H9 (cell line): ENCODE measurements around the gene ACTL9. TPM values are rescaled to one million over a fixed set of nuclear protein-coding genes. Genes with fewer than 3 reads are reported as not detected.

Experiments
- DNase-seq: peaks from one replicate; pipeline ENCODE4 v3.0.0-alpha.2; 2017
- H2AFZ ChIP-seq: one replicate; pipeline ENCODE4 v1.6.1; 2013; ENCODE audit warnings: mild to moderate bottlenecking, low read length, control low read depth, moderate library complexity
- H2AK5ac ChIP-seq: 2 replicates; pipeline ENCODE4 v1.6.1; 2013; ENCODE audit warnings: low read length, control low read depth, mixed read lengths; ENCODE audit not compliant: insufficient read length
- H2BK120ac ChIP-seq: one replicate; pipeline ENCODE4 v1.6.1; 2013; ENCODE audit warnings: low read depth, mild to moderate bottlenecking, low read length, control low read depth, inconsistent platforms; ENCODE audit not compliant: poor library complexity, severe bottlenecking
- H2BK12ac ChIP-seq: 2 replicates; pipeline ENCODE4 v1.6.1; 2013; ENCODE audit warnings: low read length, control low read depth, mixed read lengths, low read depth; ENCODE audit not compliant: insufficient read length
- H2BK15ac ChIP-seq: 2 replicates; pipeline ENCODE4 v1.6.1; 2013; ENCODE audit warnings: low read depth, low read length, control low read depth
- H2BK20ac ChIP-seq: one replicate; pipeline ENCODE4 v1.6.1; 2013; ENCODE audit warnings: low read depth, mild to moderate bottlenecking, low read length, control low read depth, inconsistent platforms; ENCODE audit not compliant: poor library complexity, severe bottlenecking
- H2BK5ac ChIP-seq: 2 replicates; pipeline ENCODE4 v1.6.1; 2013; ENCODE audit warnings: low read length, control low read depth, mixed read lengths; ENCODE audit not compliant: insufficient read length
- H3K14ac ChIP-seq: 2 replicates; pipeline ENCODE4 v1.6.1; 2013; ENCODE audit warnings: low read length, control low read depth; ENCODE audit not compliant: insufficient read depth
- H3K18ac ChIP-seq: 2 replicates; pipeline ENCODE4 v1.6.1; 2013; ENCODE audit warnings: low read depth, mild to moderate bottlenecking, mixed read lengths, low read length, control low read depth; ENCODE audit not compliant: insufficient read length
- H3K23ac ChIP-seq: 2 replicates; pipeline ENCODE4 v1.6.1; 2013; ENCODE audit warnings: low read length, control low read depth, mixed read lengths, low read depth; ENCODE audit not compliant: insufficient read length
- H3K23me2 ChIP-seq: 2 replicates; pipeline ENCODE4 v1.6.1; 2013; ENCODE audit warnings: low read depth, mild to moderate bottlenecking, mixed read lengths, low read length, control low read depth; ENCODE audit not compliant: insufficient read length, poor library complexity, severe bottlenecking
- H3K27ac ChIP-seq: 2 replicates; pipeline ENCODE4 v1.5.1; 2013; ENCODE audit warnings: low read length, control low read depth, mixed read lengths, low read depth; ENCODE audit not compliant: insufficient read length
- H3K27me3 ChIP-seq: 2 replicates; pipeline ENCODE4 v1.6.1; 2013; ENCODE audit warnings: low read length, control low read depth, inconsistent platforms; ENCODE audit not compliant: insufficient read depth
- H3K4ac ChIP-seq: 2 replicates; pipeline ENCODE4 v1.6.1; 2013; ENCODE audit warnings: low read depth, mild to moderate bottlenecking, control low read depth, inconsistent platforms, low read length, moderate library complexity
- H3K4me1 ChIP-seq: 2 replicates; pipeline ENCODE4 v1.6.1; 2013; ENCODE audit warnings: low read length, control low read depth, inconsistent platforms; ENCODE audit not compliant: insufficient read depth
- H3K4me2 ChIP-seq: 2 replicates; pipeline ENCODE4 v1.6.1; 2013; ENCODE audit warnings: low read length, control low read depth, mixed read lengths; ENCODE audit not compliant: insufficient read length, insufficient read depth
- H3K56ac ChIP-seq: 2 replicates; pipeline ENCODE4 v1.6.1; 2013; ENCODE audit warnings: low read depth, mild to moderate bottlenecking, mixed read lengths, low read length, control low read depth; ENCODE audit not compliant: insufficient read length
- H3K79me1 ChIP-seq: 2 replicates; pipeline ENCODE4 v1.6.1; 2013; ENCODE audit warnings: low read depth, mild to moderate bottlenecking, moderate library complexity, low read length, control low read depth, inconsistent platforms; ENCODE audit not compliant: insufficient read depth, poor library complexity, severe bottlenecking
- H3K79me2 ChIP-seq: 2 replicates; pipeline ENCODE4 v1.6.1; 2013; ENCODE audit warnings: low read length, control low read depth, inconsistent platforms; ENCODE audit not compliant: insufficient read depth
- H3K9ac ChIP-seq: 2 replicates; pipeline ENCODE4 v1.6.1; 2013; ENCODE audit warnings: low read length, control low read depth, mixed read lengths; ENCODE audit not compliant: insufficient read length; ENCODE audit errors: extremely low read depth
- H3K9me3 ChIP-seq: one replicate; pipeline ENCODE4 v1.6.1; 2013; ENCODE audit warnings: low read depth, low read length, inconsistent platforms; ENCODE audit not compliant: control insufficient read depth
- H3T11ph ChIP-seq: one replicate; pipeline ENCODE4 v1.6.1; 2013; ENCODE audit warnings: mild to moderate bottlenecking, low read length, control low read depth, inconsistent platforms
- H4K20me1 ChIP-seq: one replicate; pipeline ENCODE4 v1.6.1; 2013; ENCODE audit not compliant: control insufficient read depth, insufficient read length, insufficient read depth
- H4K5ac ChIP-seq: 2 replicates; pipeline ENCODE4 v1.6.1; 2013; ENCODE audit warnings: low read depth, mild to moderate bottlenecking, mixed read lengths, low read length, control low read depth; ENCODE audit not compliant: insufficient read length
- H4K8ac ChIP-seq: replicated peaks from 2 replicates; pipeline ENCODE4 v1.6.1; 2013; ENCODE audit warnings: low read length, control low read depth, mixed read lengths, low read depth; ENCODE audit not compliant: insufficient read length
- H4K91ac ChIP-seq: 2 replicates; pipeline ENCODE4 v1.6.1; 2013; ENCODE audit warnings: low read depth, mild to moderate bottlenecking, moderate library complexity, mixed read lengths, low read length, control low read depth; ENCODE audit not compliant: insufficient read length
- H3K27ac Mint-ChIP-seq, 3 experiments: 2 replicates in 2 of 3; 3 replicates in 1 of 3; pipeline ENCODE4 v1.8.0; 2020 to 2021; ENCODE audit warnings: mixed read lengths in 3 of 3, mild to moderate bottlenecking in 1 of 3, moderate library complexity in 1 of 3
- H3K27me3 Mint-ChIP-seq: 2 replicates; pipeline ENCODE4 v1.8.0; 2021; ENCODE audit warnings: low read depth, mild to moderate bottlenecking, moderate library complexity, mixed read lengths
- H3K36me3 Mint-ChIP-seq, 3 experiments: 2 replicates in 2 of 3; 3 replicates in 1 of 3; pipeline ENCODE4 v1.8.0; 2020 to 2021; ENCODE audit warnings: low read depth in 3 of 3, mixed read lengths in 3 of 3; ENCODE audit not compliant: insufficient read depth in 1 of 3
- H3K4me1 Mint-ChIP-seq, 2 experiments: 2 replicates each; pipeline ENCODE4 v1.8.0; 2020; ENCODE audit warnings: mixed read lengths in 2 of 2
- H3K4me3 Mint-ChIP-seq, 2 experiments: 2 replicates in 1 of 2; 3 replicates in 1 of 2; pipeline ENCODE4 v1.8.0; 2020 to 2021; ENCODE audit warnings: mild to moderate bottlenecking in 2 of 2, mixed read lengths in 2 of 2, moderate library complexity in 1 of 2
- H3K9me3 Mint-ChIP-seq, 2 experiments: 2 replicates in 1 of 2; 3 replicates in 1 of 2; pipeline ENCODE4 v1.8.0; 2020; ENCODE audit warnings: mild to moderate bottlenecking in 2 of 2, mixed read lengths in 2 of 2, moderate library complexity in 1 of 2
- WGBS: extraction: QIAGEN DNeasy Blood & Tissue Kit; methylation state at CpG from one replicate; pipeline ENCODE4 v1.1.7; 2013; ENCODE audit warnings: missing lambda C conversion rate, low lambda C conversion rate, mixed read lengths; ENCODE audit not compliant: insufficient read length; ENCODE audit errors: extremely low coverage; 5-methylcytosine and 5-hydroxymethylcytosine counted together
- total RNA-seq: library from RNA; stranded (reverse); gene quantifications from 2 replicates; pipeline ENCODE4 v1.2.1, GENCODE V29; 2021
- TF ChIP-seq, protein P1 (sequence below): fragments of 200-600 bp; sonication (generic); conservative IDR thresholded peaks from 3 replicates; pipeline ENCODE4 v1.8.0; 2021; ENCODE audit warnings: antibody characterized with exemption, mild to moderate bottlenecking

Gene ACTL9
- total RNA-seq, 1 experiment from 2014 or later = not detected

DNA sequence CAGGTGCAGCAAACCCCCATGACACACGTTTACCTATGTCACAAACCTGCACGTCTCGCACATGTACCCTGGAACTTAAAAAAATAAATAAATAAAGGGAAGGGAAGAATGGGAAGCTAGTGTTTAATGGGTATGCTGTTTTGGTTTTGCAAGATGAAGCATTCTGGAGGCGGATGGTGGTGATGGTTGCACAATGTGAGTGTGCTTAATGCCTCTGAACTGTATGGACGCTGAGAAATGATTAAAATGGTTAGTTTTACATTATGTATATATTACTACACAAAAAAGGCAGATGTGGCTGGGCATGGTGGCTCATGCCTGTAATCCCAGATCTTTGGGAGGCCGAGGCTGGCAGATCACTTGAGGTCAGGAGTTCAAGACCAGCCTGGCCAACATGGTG lies 50.4 kb downstream of the ACTL9 start:
- no peak overlapping the region for H3K56ac ChIP-seq
- H2AK5ac ChIP-seq = no peak overlapping the region
- TF ChIP-seq, protein P1, sequence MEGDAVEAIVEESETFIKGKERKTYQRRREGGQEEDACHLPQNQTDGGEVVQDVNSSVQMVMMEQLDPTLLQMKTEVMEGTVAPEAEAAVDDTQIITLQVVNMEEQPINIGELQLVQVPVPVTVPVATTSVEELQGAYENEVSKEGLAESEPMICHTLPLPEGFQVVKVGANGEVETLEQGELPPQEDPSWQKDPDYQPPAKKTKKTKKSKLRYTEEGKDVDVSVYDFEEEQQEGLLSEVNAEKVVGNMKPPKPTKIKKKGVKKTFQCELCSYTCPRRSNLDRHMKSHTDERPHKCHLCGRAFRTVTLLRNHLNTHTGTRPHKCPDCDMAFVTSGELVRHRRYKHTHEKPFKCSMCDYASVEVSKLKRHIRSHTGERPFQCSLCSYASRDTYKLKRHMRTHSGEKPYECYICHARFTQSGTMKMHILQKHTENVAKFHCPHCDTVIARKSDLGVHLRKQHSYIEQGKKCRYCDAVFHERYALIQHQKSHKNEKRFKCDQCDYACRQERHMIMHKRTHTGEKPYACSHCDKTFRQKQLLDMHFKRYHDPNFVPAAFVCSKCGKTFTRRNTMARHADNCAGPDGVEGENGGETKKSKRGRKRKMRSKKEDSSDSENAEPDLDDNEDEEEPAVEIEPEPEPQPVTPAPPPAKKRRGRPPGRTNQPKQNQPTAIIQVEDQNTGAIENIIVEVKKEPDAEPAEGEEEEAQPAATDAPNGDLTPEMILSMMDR = no peak
- no peak overlapping the region for H3K4me2 ChIP-seq
- no peaks in the 10 kb centered on the region for H3K27me3 ChIP-seq
- no peak for DNase-seq
- Mint-ChIP-seq H3K4me3 (no peak overlapping the region), H3K27me3 (peaks cover 17% of the 10 kb centered on the region), H3K9me3 (no peaks in the 10 kb centered on the region), H3K4me1 (no peaks in the 10 kb centered on the region), H3K36me3 (no peaks in the 10 kb centered on the region), H3K27ac (no peak overlapping the region)
- no peaks in the 10 kb centered on the region for H3K23me2 ChIP-seq
- no CpG with 5 or more reads among the region's 6 CpGs for WGBS
- H3T11ph ChIP-seq = no peak overlapping the region
- H3K18ac ChIP-seq = no peak overlapping the region
- no peak overlapping the region for H4K8ac ChIP-seq
- H2BK15ac ChIP-seq = no peak overlapping the region
- no peaks in the 10 kb centered on the region for H3K9me3 ChIP-seq
- no peak overlapping the region for H2BK5ac ChIP-seq
- no peak overlapping the region for H3K4ac ChIP-seq
- no peaks in the 10 kb centered on the region for H3K79me1 ChIP-seq
- no peak overlapping the region for H3K14ac ChIP-seq
- H3K9ac ChIP-seq = no peak overlapping the region
- H3K23ac ChIP-seq = no peak overlapping the region
- no peak overlapping the region for H2BK120ac ChIP-seq
- H2BK20ac ChIP-seq = no peak overlapping the region
- no peak overlapping the region for H4K91ac ChIP-seq
- no peak overlapping the region for H2AFZ ChIP-seq
- H2BK12ac ChIP-seq = no peak overlapping the region
- no peak overlapping the region for H3K27ac ChIP-seq
- no peaks in the 10 kb centered on the region for H3K4me1 ChIP-seq
- H4K5ac ChIP-seq = no peak overlapping the region
- H4K20me1 ChIP-seq = no peaks in the 10 kb centered on the region
- no peaks in the 10 kb centered on the region for H3K79me2 ChIP-seq

Other genes starting within 250 kb of the ACTL9 start
- gene PRAM1, start 196.2 kb downstream of the ACTL9 start, total RNA-seq = 0.44 TPM in 2 replicates
- gene ZNF414, start 184.6 kb downstream of the ACTL9 start, total RNA-seq = 29.3 and 38.1 TPM in 2 replicates
- 1.0 and 1.2 TPM in 2 replicates for gene MYO1F, start 121.4 kb downstream of the ACTL9 start, total RNA-seq
- gene ADAMTS10, start 88.1 kb downstream of the ACTL9 start, total RNA-seq = 25.6 and 26.5 TPM in 2 replicates
- gene NFILZ, start 68.2 kb downstream of the ACTL9 start, total RNA-seq = not detected in 2 replicates
- not detected in 2 replicates for gene OR2Z1, start 22.8 kb upstream of the ACTL9 start, total RNA-seq
- 30.2 and 30.5 TPM in 2 replicates for gene ZNF558, start 133.5 kb upstream of the ACTL9 start, total RNA-seq
- not detected in 2 replicates for gene MBD3L1, start 133.6 kb upstream of the ACTL9 start, total RNA-seq